Measurements from ENCODE around the gene SLC1A7.

Gene SLC1A7

GRCh38 chr1:53046930-53047329 is 95.5 kb downstream of the SLC1A7 start:
- CTCF ChIA-PET, result interaction anchor here (0.5 kb wide), 1 partner anchor 9 kb away, joined by 6 read pairs; no protein-coding TSS in a partner anchor
- TF ChIP-seq CTCF (conservative IDR thresholded peaks at IDR 0.05; ENCODE audit: low read depth), result no peak
- no peak for DNase-seq (ENCODE audit: low spot score)
- POLR2A ChIA-PET (ENCODE audit: low non-redundant PET), result no interaction called here
- no peak overlapping the region for H3K27ac ChIP-seq

- TF ChIP-seq CTCF (conservative IDR thresholded peaks at IDR 0.05; ENCODE audit: low read depth), result no peak
- POLR2A ChIA-PET (ENCODE audit: low non-redundant PET), result no interaction called here
- CTCF ChIA-PET, result no interaction called here
- DNase-seq (ENCODE audit: low spot score), result no peak
- no peak overlapping the region for H3K27ac ChIP-seq
Measured at GRCh38 chr1:53044926-53045325, 97.5 kb downstream of the SLC1A7 start.

GRCh38 chr1:53043271-53043670 is 99.2 kb downstream of the SLC1A7 start:
- POLR2A ChIA-PET (ENCODE audit: low non-redundant PET), result no interaction called here
- no peak for DNase-seq (ENCODE audit: low spot score)
- no peak for TF ChIP-seq CTCF (conservative IDR thresholded peaks at IDR 0.05; ENCODE audit: low read depth)
- no peak overlapping the region for H3K27ac ChIP-seq
- CTCF ChIA-PET, result no interaction called here

- CTCF ChIA-PET, result no interaction called here
- no peak overlapping the region for H3K27ac ChIP-seq
- TF ChIP-seq CTCF (conservative IDR thresholded peaks at IDR 0.05; ENCODE audit: low read depth), result no peak
- DNase-seq (ENCODE audit: low spot score), result no peak
- POLR2A ChIA-PET (ENCODE audit: low non-redundant PET), result no interaction called here
Measured at GRCh38 chr1:53038566-53038965, 103.9 kb downstream of the SLC1A7 start.

Data from RWPE1 (cell line).